ENCODE data around the gene BCL2L12. TPM values are rescaled to one million over a fixed set of nuclear protein-coding genes. Genes with fewer than 3 reads are reported as not detected.

The BCL2L12 gene
- total RNA-seq, 5 donors from 2014 or later (not counting 1 experiment from before 2014, with no cell fraction given): 15.6 to 26.6 (median 24.1) TPM

- DNase-seq: no peak
- ChIA-PET POLR2A (interaction anchor here in 1 of 2 donors (0.5 kb wide), 1 partner anchor 505 kb away, joined by 5 read pairs; no protein-coding TSS in a partner anchor), CTCF (no interaction called here)
- Mint-ChIP-seq H3K4me1 (peaks cover 19 to 26% (median 25%) of the 10 kb centered on the region in 3 donors), H3K36me3 (peaks cover 3% of the 10 kb centered on the region), H3K27ac (no peak overlapping the region), H3K27me3 (peaks cover 13 to 26% of the 10 kb centered on the region in 2 donors), H3K9me3 (no peaks in the 10 kb centered on the region), H3K4me3 (peak overlapping the region in 1 of 3 donors; percentile 82)
- WGBS (ENCODE audit: insufficient coverage): 95% methylated on average over 16 of the region's 16 CpGs
- H3K4me1 ChIP-seq (ENCODE audit: control insufficient read depth in 1 of 2, extremely low read depth in 1 of 2, insufficient read depth in 2 of 2, low read length in 2 of 2): peaks cover 4 to 27% of the 10 kb centered on the region in 2 experiments
- H3K27ac ChIP-seq (ENCODE audit: low read length): no peak overlapping the region
- peaks cover 5 to 46% of the 10 kb centered on the region in 2 experiments for H3K27me3 ChIP-seq (replicated peaks in 1 of 2; ENCODE audit: control insufficient read depth in 2 of 2, extremely low read depth in 1 of 2, insufficient read depth in 2 of 2, low read length in 1 of 2)
- H3K9me3 ChIP-seq: no peaks in the 10 kb centered on the region
- no peak for ATAC-seq (replicated peaks in 1 of 4)
- H3K36me3 ChIP-seq (ENCODE audit: control insufficient read depth in 2 of 2, extremely low read depth in 1 of 2, insufficient read depth in 1 of 2, low read length in 1 of 2): peaks cover under 1 to 6% of the 10 kb centered on the region in 2 donors
- H3K4me3 ChIP-seq (ENCODE audit: control insufficient read depth in 1 of 2, extremely low read depth in 1 of 2, low read length in 1 of 2): no peak overlapping the region
Observed at GRCh38 chr19:49692147-49692506, 26.4 kb downstream of the BCL2L12 start.

DNA sequence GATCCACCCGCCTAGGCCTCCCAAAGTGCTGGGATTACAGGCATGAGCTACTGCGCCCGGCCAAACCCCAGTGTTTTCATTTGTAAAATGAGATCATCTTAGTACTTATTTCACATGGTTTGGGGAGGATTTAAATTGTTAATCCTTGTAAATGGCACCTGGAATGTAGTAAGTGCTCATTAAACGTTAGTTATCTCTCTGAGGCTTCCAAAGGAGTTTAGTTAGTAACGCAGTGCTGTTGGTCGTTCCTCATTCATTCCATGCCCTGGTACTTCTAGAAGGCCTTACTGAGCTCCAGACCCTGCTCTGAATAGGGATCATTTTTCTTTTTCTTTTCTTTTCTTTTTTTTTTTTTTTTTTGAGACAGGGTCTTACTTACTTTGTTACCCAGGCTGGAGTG, 30.4 kb downstream of the BCL2L12 start:
- Mint-ChIP-seq H3K4me1 (peaks cover 4 to 9% (median 6%) of the 10 kb centered on the region in 3 donors), H3K27me3 (peaks cover 0 to 18% of the 10 kb centered on the region in 2 donors), H3K36me3 (no peaks in the 10 kb centered on the region), H3K4me3 (no peak overlapping the region), H3K27ac (no peak overlapping the region), H3K9me3 (no peaks in the 10 kb centered on the region)
- peaks cover 4 to 8% of the 10 kb centered on the region in 2 experiments for H3K4me1 ChIP-seq (ENCODE audit: control insufficient read depth in 1 of 2, extremely low read depth in 1 of 2, insufficient read depth in 2 of 2, low read length in 2 of 2)
- H3K4me3 ChIP-seq (ENCODE audit: control insufficient read depth in 1 of 2, extremely low read depth in 1 of 2, low read length in 1 of 2): no peak overlapping the region
- WGBS (ENCODE audit: insufficient coverage): no CpG with 5 or more reads among the region's 6 CpGs
- no peaks in the 10 kb centered on the region for H3K36me3 ChIP-seq (ENCODE audit: control insufficient read depth in 2 of 2, extremely low read depth in 1 of 2, insufficient read depth in 1 of 2, low read length in 1 of 2)
- no peak overlapping the region for H3K27ac ChIP-seq (ENCODE audit: low read length)
- DNase-seq (no peak), ATAC-seq (replicated peaks in 1 of 4) (no peak)
- H3K9me3 ChIP-seq: no peaks in the 10 kb centered on the region
- ChIA-PET CTCF (no interaction called here), POLR2A (interaction anchor here (0.5 to 0.6 kb wide), 2 partner anchors 11 to 31 kb away, joined by 3 read pairs; partner anchors contain the start of genes BCL2L12 (in 1 of the 2) and IRF3 (in 1 of the 2))
- H3K27me3 ChIP-seq (replicated peaks in 1 of 2; ENCODE audit: control insufficient read depth in 2 of 2, extremely low read depth in 1 of 2, insufficient read depth in 2 of 2, low read length in 1 of 2): peaks cover 3 to 34% of the 10 kb centered on the region in 2 experiments

GRCh38 chr19:49696865-49697264, 31.1 kb downstream of the BCL2L12 start:
- WGBS (ENCODE audit: insufficient coverage): 82% methylated on average over 5 of the region's 7 CpGs
- CTCF ChIA-PET: no interaction called here
- H3K27me3 ChIP-seq (replicated peaks in 1 of 2; ENCODE audit: control insufficient read depth in 2 of 2, extremely low read depth in 1 of 2, insufficient read depth in 2 of 2, low read length in 1 of 2): peaks cover 0 to 30% of the 10 kb centered on the region in 2 experiments
- POLR2A ChIA-PET: interaction anchor here in 1 of 2 donors (0.5 kb wide), 1 partner anchor 11 kb away, joined by 3 read pairs; no protein-coding TSS in a partner anchor
- H3K27ac ChIP-seq (ENCODE audit: low read length): no peak overlapping the region
- no peaks in the 10 kb centered on the region for H3K36me3 Mint-ChIP-seq
- DNase-seq (no peak), ATAC-seq (replicated peaks in 1 of 4) (no peak)
- H3K4me1 Mint-ChIP-seq: peaks cover 0 to 3% (median 0%) of the 10 kb centered on the region in 3 donors
- no peaks in the 10 kb centered on the region for H3K9me3 ChIP-seq
- H3K27ac Mint-ChIP-seq: no peak overlapping the region
- H3K4me3 Mint-ChIP-seq: no peak overlapping the region
- peaks cover 0 to under 1% of the 10 kb centered on the region in 2 experiments for H3K4me1 ChIP-seq (ENCODE audit: control insufficient read depth in 1 of 2, extremely low read depth in 1 of 2, insufficient read depth in 2 of 2, low read length in 2 of 2)
- peaks cover 0 to 14% of the 10 kb centered on the region in 2 donors for H3K27me3 Mint-ChIP-seq
- no peak overlapping the region for H3K4me3 ChIP-seq (ENCODE audit: control insufficient read depth in 1 of 2, extremely low read depth in 1 of 2, low read length in 1 of 2)
- H3K9me3 Mint-ChIP-seq: no peaks in the 10 kb centered on the region
- no peaks in the 10 kb centered on the region for H3K36me3 ChIP-seq (ENCODE audit: control insufficient read depth in 2 of 2, extremely low read depth in 1 of 2, insufficient read depth in 1 of 2, low read length in 1 of 2)

- H3K4me1 ChIP-seq (ENCODE audit: control insufficient read depth in 1 of 2, extremely low read depth in 1 of 2, insufficient read depth in 2 of 2, low read length in 2 of 2): no peaks in the 10 kb centered on the region
- H3K36me3 Mint-ChIP-seq: no peaks in the 10 kb centered on the region
- WGBS (ENCODE audit: insufficient coverage): 85% methylated on average over 4 of the region's 5 CpGs
- peaks cover 0 to 6% of the 10 kb centered on the region in 2 donors for H3K27me3 Mint-ChIP-seq
- ATAC-seq (replicated peaks in 1 of 4) (no peak), DNase-seq (no peak)
- no peak overlapping the region for H3K4me3 Mint-ChIP-seq
- H3K9me3 Mint-ChIP-seq: no peaks in the 10 kb centered on the region
- CTCF ChIA-PET: interaction anchor here in 1 of 2 donors (0.6 to 0.7 kb wide), 2 partner anchors 502 to 530 kb away, joined by 4 to 6 read pairs; no protein-coding TSS in a partner anchor
- H3K36me3 ChIP-seq (ENCODE audit: control insufficient read depth in 2 of 2, extremely low read depth in 1 of 2, insufficient read depth in 1 of 2, low read length in 1 of 2): no peaks in the 10 kb centered on the region
- no peak overlapping the region for H3K4me3 ChIP-seq (ENCODE audit: control insufficient read depth in 1 of 2, extremely low read depth in 1 of 2, low read length in 1 of 2)
- H3K27ac ChIP-seq (ENCODE audit: low read length): no peak overlapping the region
- no peaks in the 10 kb centered on the region for H3K9me3 ChIP-seq
- H3K27me3 ChIP-seq (replicated peaks in 1 of 2; ENCODE audit: control insufficient read depth in 2 of 2, extremely low read depth in 1 of 2, insufficient read depth in 2 of 2, low read length in 1 of 2): peaks cover 0 to 23% of the 10 kb centered on the region in 2 experiments
- H3K27ac Mint-ChIP-seq: no peak overlapping the region
- POLR2A ChIA-PET: no interaction called here
- no peaks in the 10 kb centered on the region for H3K4me1 Mint-ChIP-seq
Observed at GRCh38 chr19:49699364-49699763, 33.6 kb downstream of the BCL2L12 start.

DNA sequence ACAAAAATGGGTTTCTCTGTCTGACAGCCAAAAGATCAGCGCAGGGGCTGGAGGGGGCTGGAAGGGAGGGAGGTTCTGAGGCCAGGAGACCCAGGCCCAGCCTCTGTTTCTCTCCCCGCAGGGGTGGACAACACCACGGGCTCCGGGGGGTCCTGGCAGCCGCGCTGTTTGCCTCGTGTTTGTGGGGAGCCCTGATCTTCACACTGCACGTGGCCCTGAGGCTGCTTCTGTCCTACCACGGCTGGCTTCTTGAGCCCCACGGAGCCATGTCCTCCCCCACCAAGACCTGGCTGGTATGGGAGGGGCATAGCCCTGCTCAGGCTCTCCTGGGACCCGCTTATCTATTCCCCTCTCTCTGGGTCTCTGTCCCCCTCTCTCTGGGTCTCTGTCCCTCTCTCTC, 34.8 kb downstream of the BCL2L12 start:
- H3K4me3 Mint-ChIP-seq: no peak overlapping the region
- ATAC-seq (replicated peaks in 1 of 4): no peak
- H3K27me3 Mint-ChIP-seq: peaks cover 0 to 6% of the 10 kb centered on the region in 2 donors
- Histone ChIP-seq H3K9me3 (no peaks in the 10 kb centered on the region), H3K4me1 (ENCODE audit: control insufficient read depth in 1 of 2, extremely low read depth in 1 of 2, insufficient read depth in 2 of 2, low read length in 2 of 2) (no peaks in the 10 kb centered on the region), H3K4me3 (ENCODE audit: control insufficient read depth in 1 of 2, extremely low read depth in 1 of 2, low read length in 1 of 2) (no peak overlapping the region), H3K27ac (ENCODE audit: low read length) (no peak overlapping the region), H3K27me3 (replicated peaks in 1 of 2; ENCODE audit: control insufficient read depth in 2 of 2, extremely low read depth in 1 of 2, insufficient read depth in 2 of 2, low read length in 1 of 2) (peaks cover 0 to 32% of the 10 kb centered on the region in 2 experiments), H3K36me3 (ENCODE audit: control insufficient read depth in 2 of 2, extremely low read depth in 1 of 2, insufficient read depth in 1 of 2, low read length in 1 of 2) (no peaks in the 10 kb centered on the region)
- H3K36me3 Mint-ChIP-seq: no peaks in the 10 kb centered on the region
- no peak for DNase-seq
- POLR2A ChIA-PET: no interaction called here
- no peak overlapping the region for H3K27ac Mint-ChIP-seq
- CTCF ChIA-PET: no interaction called here
- H3K9me3 Mint-ChIP-seq: no peaks in the 10 kb centered on the region
- H3K4me1 Mint-ChIP-seq: no peaks in the 10 kb centered on the region
- 49% methylated on average over 4 of the region's 11 CpGs for WGBS (ENCODE audit: insufficient coverage)

DNA sequence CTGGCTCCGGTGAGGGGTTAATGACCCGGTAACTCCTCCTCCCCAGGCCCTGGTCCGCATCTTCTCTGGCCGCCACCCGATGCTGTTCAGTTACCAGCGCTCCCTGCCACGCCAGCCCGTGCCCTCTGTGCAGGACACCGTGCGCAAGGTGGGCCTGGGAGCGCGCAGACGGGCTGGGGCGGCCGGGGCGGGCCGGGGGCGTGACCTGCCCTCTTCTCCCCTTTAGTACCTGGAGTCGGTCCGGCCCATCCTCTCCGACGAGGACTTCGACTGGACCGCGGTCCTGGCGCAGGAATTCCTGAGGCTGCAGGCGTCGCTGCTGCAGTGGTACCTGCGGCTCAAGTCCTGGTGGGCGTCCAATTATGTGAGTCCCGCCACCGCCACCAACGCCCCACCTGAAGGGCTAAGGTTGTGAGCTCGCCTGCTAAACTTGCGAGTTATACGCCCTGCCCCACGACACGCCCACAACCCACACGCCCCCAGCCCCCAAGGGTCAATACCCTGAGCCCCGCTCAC, 35.6 kb downstream of the BCL2L12 start:
- DNase-seq (no peak), ATAC-seq (replicated peaks in 1 of 4) (peak in 1 of 4 experiments; percentile 29)
- H3K4me1 ChIP-seq (ENCODE audit: control insufficient read depth in 1 of 2, extremely low read depth in 1 of 2, insufficient read depth in 2 of 2, low read length in 2 of 2): no peaks in the 10 kb centered on the region
- H3K4me1 Mint-ChIP-seq: no peaks in the 10 kb centered on the region
- peaks cover 0 to 6% of the 10 kb centered on the region in 2 donors for H3K27me3 Mint-ChIP-seq
- no peak overlapping the region for H3K4me3 ChIP-seq (ENCODE audit: control insufficient read depth in 1 of 2, extremely low read depth in 1 of 2, low read length in 1 of 2)
- no peak overlapping the region for H3K27ac Mint-ChIP-seq
- H3K27ac ChIP-seq (ENCODE audit: low read length): no peak overlapping the region
- CTCF ChIA-PET: no interaction called here
- H3K27me3 ChIP-seq (replicated peaks in 1 of 2; ENCODE audit: control insufficient read depth in 2 of 2, extremely low read depth in 1 of 2, insufficient read depth in 2 of 2, low read length in 1 of 2): peaks cover 0 to 39% of the 10 kb centered on the region in 2 experiments
- no peaks in the 10 kb centered on the region for H3K9me3 ChIP-seq
- H3K4me3 Mint-ChIP-seq: no peak overlapping the region
- H3K36me3 Mint-ChIP-seq: no peaks in the 10 kb centered on the region
- H3K9me3 Mint-ChIP-seq: no peaks in the 10 kb centered on the region
- POLR2A ChIA-PET: no interaction called here
- no peaks in the 10 kb centered on the region for H3K36me3 ChIP-seq (ENCODE audit: control insufficient read depth in 2 of 2, extremely low read depth in 1 of 2, insufficient read depth in 1 of 2, low read length in 1 of 2)
- WGBS (ENCODE audit: insufficient coverage): 44% methylated on average over 33 of the region's 40 CpGs

Measured in T-cell (primary cell).